ENCODE measurements around the gene TMEM144. TPM values are rescaled to one million over a fixed set of nuclear protein-coding genes. Genes with fewer than 3 reads are reported as not detected.

TMEM144 gene
- total RNA-seq, 1 donor from 2014 or later = 7.1 TPM

GRCh38 chr4:158299459-158300007 lies 89.2 kb downstream of the TMEM144 start:
- H3K9me3 Mint-ChIP-seq = peaks cover 11% of the 10 kb centered on the region
- H3K27ac Mint-ChIP-seq = no peak overlapping the region
- no peaks in the 10 kb centered on the region for H3K27me3 Mint-ChIP-seq

DNA sequence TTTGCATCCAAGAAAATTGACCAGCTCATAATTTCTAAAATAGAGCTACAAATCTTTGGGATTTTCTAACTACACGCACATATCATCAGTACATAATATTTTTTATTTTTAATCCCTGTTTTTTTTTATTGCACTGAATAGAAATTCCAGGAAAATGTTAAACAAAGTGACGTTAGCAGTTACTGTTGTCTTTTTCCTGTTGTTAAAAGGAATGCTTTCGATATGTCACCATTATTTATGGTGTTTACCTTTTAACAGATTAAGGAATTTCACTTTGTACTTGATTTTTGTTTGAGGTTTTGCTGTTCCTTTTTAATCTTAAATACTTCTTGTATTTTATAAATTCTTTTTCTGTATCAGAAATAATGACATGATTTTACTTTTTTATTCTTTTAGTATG lies 89.7 kb downstream of the TMEM144 start:
- H3K4me1 Mint-ChIP-seq (ENCODE audit: unreplicated experiment) = peaks cover 4% of the 10 kb centered on the region
- H3K4me3 Mint-ChIP-seq = no peak overlapping the region
- TF ChIP-seq CTCF (conservative IDR thresholded peaks at IDR 0.05) = no peak
- H3K27me3 Mint-ChIP-seq = no peaks in the 10 kb centered on the region
- H3K9me3 Mint-ChIP-seq = peaks cover 11% of the 10 kb centered on the region
- H3K27ac Mint-ChIP-seq = no peak overlapping the region
- peaks cover 4% of the 10 kb centered on the region for H3K36me3 Mint-ChIP-seq
- no peak for DNase-seq (ENCODE audit: extremely low spot score, unreplicated experiment)

More at GRCh38 chr4:158299459-158300007, 89.2 kb downstream of the TMEM144 start:
- peaks cover 4% of the 10 kb centered on the region for H3K36me3 Mint-ChIP-seq
- DNase-seq (ENCODE audit: extremely low spot score, unreplicated experiment) = no peak
- peaks cover 4% of the 10 kb centered on the region for H3K4me1 Mint-ChIP-seq (ENCODE audit: unreplicated experiment)
- no peak for TF ChIP-seq CTCF (conservative IDR thresholded peaks at IDR 0.05)
- no peak overlapping the region for H3K4me3 Mint-ChIP-seq

GRCh38 chr4:158302076-158302866 lies 92.0 kb downstream of the TMEM144 start:
- H3K27ac Mint-ChIP-seq = peak overlapping the region; percentile 54

DNA sequence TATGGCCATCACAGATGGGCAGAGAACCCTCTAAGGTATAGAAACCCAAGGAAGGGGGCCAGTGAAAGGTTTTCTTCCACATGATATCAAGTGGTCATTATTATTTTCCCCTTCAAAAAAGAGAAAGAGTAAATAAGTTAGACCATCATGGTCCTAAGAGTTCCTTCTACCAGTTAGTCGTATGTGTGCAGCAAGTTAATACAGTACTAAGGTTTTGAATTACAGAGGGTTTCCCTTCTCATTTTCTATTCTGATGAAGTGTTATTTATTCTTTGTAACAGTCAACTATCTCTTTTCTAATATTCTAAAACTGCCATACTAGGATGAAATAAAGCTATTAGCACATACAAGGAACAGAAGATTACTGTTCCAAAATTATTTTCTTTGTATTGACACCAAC lies 94.4 kb downstream of the TMEM144 start:
- no peak overlapping the region for H3K27ac Mint-ChIP-seq
- no peaks in the 10 kb centered on the region for H3K9me3 Mint-ChIP-seq
- no peak overlapping the region for H3K4me3 Mint-ChIP-seq
- no peak for DNase-seq (ENCODE audit: extremely low spot score, unreplicated experiment)
- TF ChIP-seq CTCF (conservative IDR thresholded peaks at IDR 0.05) = no peak
- H3K27me3 Mint-ChIP-seq = no peaks in the 10 kb centered on the region
- no peaks in the 10 kb centered on the region for H3K4me1 Mint-ChIP-seq (ENCODE audit: unreplicated experiment)
- no peaks in the 10 kb centered on the region for H3K36me3 Mint-ChIP-seq

More at GRCh38 chr4:158302076-158302866, 92.0 kb downstream of the TMEM144 start:
- peaks cover 4% of the 10 kb centered on the region for H3K4me1 Mint-ChIP-seq (ENCODE audit: unreplicated experiment)
- no peak overlapping the region for H3K4me3 Mint-ChIP-seq
- no peak for TF ChIP-seq CTCF (conservative IDR thresholded peaks at IDR 0.05)
- no peak for DNase-seq (ENCODE audit: extremely low spot score, unreplicated experiment)
- H3K27me3 Mint-ChIP-seq = no peaks in the 10 kb centered on the region
- H3K36me3 Mint-ChIP-seq = peaks cover 4% of the 10 kb centered on the region
- H3K9me3 Mint-ChIP-seq = peaks cover 4% of the 10 kb centered on the region

Other genes starting within 250 kb of the TMEM144 start
- gene GASK1B, start 37.5 kb upstream of the TMEM144 start, total RNA-seq (ENCODE audit: low replicate concordance) = 37.0 and 37.1 TPM in 2 replicates